Heart left ventricle (tissue), 16 donors: Measurements from ENCODE around the gene MAN1C1. TPM values are rescaled to one million over a fixed set of nuclear protein-coding genes. Genes with fewer than 3 reads are reported as not detected.

Source experiments
- ATAC-seq, 4 donors: fragments of 200-7000 bp; cut with Tn5 transposase; one replicate each; pipeline ENCODE4 v1.9.1; 2020 to 2022; ENCODE audit warnings: moderate library complexity in 4 of 4, mild to moderate bottlenecking in 3 of 4, moderate number of reproducible peaks in 1 of 4
- DNase-seq, 5 donors: peaks; one replicate each; pipeline ENCODE4 v3.0.0-alpha.2; 2020
- H3K27ac ChIP-seq, 12 donors: fragments of 200-600 bp; sonication (generic) in 4 of 12; one replicate each; pipeline versions ENCODE4 v1.5.0 to v1.8.0; 2016 to 2022; ENCODE audit warnings: mild to moderate bottlenecking in 2 of 12
- H3K27me3 ChIP-seq, 9 donors: fragments of 200-600 bp; sonication (generic) in 2 of 9; one replicate each; pipeline versions ENCODE4 v1.5.1 to v1.8.0; 2016 to 2022; ENCODE audit warnings: mild to moderate bottlenecking in 3 of 9
- H3K36me3 ChIP-seq, 9 donors: fragments of 200-600 bp; sonication (generic) in 2 of 9; one replicate each; pipeline versions ENCODE4 v1.5.0 to v1.8.0; 2018 to 2022; ENCODE audit warnings: mild to moderate bottlenecking in 2 of 9
- H3K4me1 ChIP-seq, 12 donors: fragments of 200-600 bp; sonication (generic) in 4 of 12; one replicate each; pipeline versions ENCODE4 v1.5.0 to v1.8.0; 2016 to 2022; ENCODE audit warnings: mild to moderate bottlenecking in 3 of 12
- H3K4me3 ChIP-seq, 12 donors: fragments of 200-600 bp; sonication (generic) in 4 of 12; one replicate each; pipeline versions ENCODE4 v1.5.0 to v1.8.0; 2017 to 2022; ENCODE audit warnings: mild to moderate bottlenecking in 9 of 12, moderate library complexity in 4 of 12
- H3K9me3 ChIP-seq, 12 donors: fragments of 200-600 bp; sonication (generic) in 4 of 12; one replicate each; pipeline versions ENCODE4 v1.5.0 to v1.8.0; 2016 to 2022; ENCODE audit warnings: mild to moderate bottlenecking in 1 of 12
- POLR2A ChIP-seq, 2 donors: fragments of 450-650 bp; IDR thresholded peaks; one replicate each; pipeline ENCODE4 v1.6.1; 2017; ENCODE audit warnings: antibody characterized with exemption in 2 of 2, mild to moderate bottlenecking in 2 of 2, moderate library complexity in 2 of 2
- WGBS, 4 donors: extraction: QIAGEN DNeasy Blood & Tissue Kit in 2 of 4; methylation state at CpG; one replicate each; pipeline versions ENCODE4 v1.1.5 to v1.1.7; 2013 to 2018; 5-methylcytosine and 5-hydroxymethylcytosine counted together
- intact Hi-C, 10 donors: fragments of 100-400 bp; cut with DNase I; formaldehyde crosslinking; loops; one replicate each; pipeline versions ENCODE4 v1.11.1 to v1.14.2; 2022
- polyA plus RNA-seq, 2 donors: library from polyadenylated mRNA; stranded (reverse); fragments of 200-250 nt; gene quantifications; one replicate each; pipeline ENCODE4 v1.2.3, GENCODE V29; 2013
- total RNA-seq, 9 donors: library from RNA; depleted of rRNA in 2 of 9; stranded (reverse); fragments of >200 nt in 2 of 9; fragmentation: NEBNext Ultra II Directional in 3 of 9; extraction: Animal tissue kit (Norgen Biotek cat#: 25700) in 3 of 9; gene quantifications; one replicate each; pipeline versions ENCODE4 v1.1.0 to v1.2.4, GENCODE V29; 2016 to 2023
- TF ChIP-seq, protein P1 (sequence below), 12 donors: fragments of 200-600 bp; sonication (generic) in 4 of 12; IDR thresholded peaks; one replicate each; pipeline versions ENCODE4 v1.5.0 to v1.8.0; 2018 to 2022; ENCODE audit warnings: antibody characterized with exemption in 12 of 12, mild to moderate bottlenecking in 5 of 12
- donor health status: ischemic (EF 13 %, LVEDD 7.1; RV severe dilation, severe dysfunction).
- donor health status: healthy with polysubstance abuse.
- donor health status: DM: no; HTN: yes; CAD: no.
- donor health status: DM: no; HTN: no; CAD: no.
- donor health status: ischemic (EF 25% LVEDD 6.9; RV normal size, moderate dysfunction).
- donor health status: ischemic (EF 25% LVEDD 5.7; RV mildly dilated, moderate dysfunction).
- donor health status: healthy.
- donor health status: DM: yes; HTN: yes; CAD: no.
- donor health status: ischemic (EF 35%, LVEDD 5.7; RV mildly dilated, moderate dysfunction).
- donor health status: nonischemic (EF 11% LVEDD 7.7; RV severe dilation, severe dysfunction).
- donor health status: DM: yes; HTN: yes; CAD: no.
- donor health status: PGD.
- donor health status: ischemic (EF 29% LVEDD 5.4; RV normal size, mild dysfunction).
- donor health status: nonischemic (EF 23%, LVEDD 6.1; RV moderate dilation, normal function).

Gene MAN1C1
- total and polyA plus RNA-seq, 11 donors, result 7.7 to 25.7 (median 14.7) TPM

DNA sequence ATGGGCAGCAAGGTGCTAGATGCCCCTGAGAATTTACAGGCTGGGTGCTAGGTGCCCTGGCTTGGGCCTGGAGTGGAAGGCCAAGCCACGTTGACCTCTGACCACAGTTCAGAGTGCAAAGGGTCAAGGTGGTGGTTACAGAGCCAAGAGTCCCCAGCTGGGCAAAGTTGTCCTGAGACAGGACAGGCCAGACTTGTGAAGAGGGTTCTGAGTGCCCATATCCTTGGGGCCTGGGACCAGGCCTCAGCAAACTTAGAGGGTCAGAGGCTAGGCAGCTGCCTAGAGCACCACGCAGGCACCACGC, 164.5 kb downstream of the MAN1C1 start:
- H3K9me3 ChIP-seq, result no peaks in the 10 kb centered on the region
- peaks cover 0 to 21% (median 9%) of the 10 kb centered on the region in 12 donors for H3K4me1 ChIP-seq
- 75 to 90% (median 81%) methylated on average over 2 to 3 of the region's 3 CpGs for WGBS, 4 donors
- ATAC-seq (no peak), DNase-seq (no peak)
- intact Hi-C loops, result no loop called here
- peaks cover 0 to 24% (median 8%) of the 10 kb centered on the region in 9 donors for H3K36me3 ChIP-seq
- no peak overlapping the region for H3K4me3 ChIP-seq
- H3K27ac ChIP-seq, result no peak overlapping the region
- H3K27me3 ChIP-seq, result no peaks in the 10 kb centered on the region
- no peak for TF ChIP-seq POLR2A (IDR thresholded peaks at IDR 0.05)
- TF ChIP-seq, protein P1, sequence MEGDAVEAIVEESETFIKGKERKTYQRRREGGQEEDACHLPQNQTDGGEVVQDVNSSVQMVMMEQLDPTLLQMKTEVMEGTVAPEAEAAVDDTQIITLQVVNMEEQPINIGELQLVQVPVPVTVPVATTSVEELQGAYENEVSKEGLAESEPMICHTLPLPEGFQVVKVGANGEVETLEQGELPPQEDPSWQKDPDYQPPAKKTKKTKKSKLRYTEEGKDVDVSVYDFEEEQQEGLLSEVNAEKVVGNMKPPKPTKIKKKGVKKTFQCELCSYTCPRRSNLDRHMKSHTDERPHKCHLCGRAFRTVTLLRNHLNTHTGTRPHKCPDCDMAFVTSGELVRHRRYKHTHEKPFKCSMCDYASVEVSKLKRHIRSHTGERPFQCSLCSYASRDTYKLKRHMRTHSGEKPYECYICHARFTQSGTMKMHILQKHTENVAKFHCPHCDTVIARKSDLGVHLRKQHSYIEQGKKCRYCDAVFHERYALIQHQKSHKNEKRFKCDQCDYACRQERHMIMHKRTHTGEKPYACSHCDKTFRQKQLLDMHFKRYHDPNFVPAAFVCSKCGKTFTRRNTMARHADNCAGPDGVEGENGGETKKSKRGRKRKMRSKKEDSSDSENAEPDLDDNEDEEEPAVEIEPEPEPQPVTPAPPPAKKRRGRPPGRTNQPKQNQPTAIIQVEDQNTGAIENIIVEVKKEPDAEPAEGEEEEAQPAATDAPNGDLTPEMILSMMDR (IDR thresholded peaks at IDR 0.05), result no peak

DNA sequence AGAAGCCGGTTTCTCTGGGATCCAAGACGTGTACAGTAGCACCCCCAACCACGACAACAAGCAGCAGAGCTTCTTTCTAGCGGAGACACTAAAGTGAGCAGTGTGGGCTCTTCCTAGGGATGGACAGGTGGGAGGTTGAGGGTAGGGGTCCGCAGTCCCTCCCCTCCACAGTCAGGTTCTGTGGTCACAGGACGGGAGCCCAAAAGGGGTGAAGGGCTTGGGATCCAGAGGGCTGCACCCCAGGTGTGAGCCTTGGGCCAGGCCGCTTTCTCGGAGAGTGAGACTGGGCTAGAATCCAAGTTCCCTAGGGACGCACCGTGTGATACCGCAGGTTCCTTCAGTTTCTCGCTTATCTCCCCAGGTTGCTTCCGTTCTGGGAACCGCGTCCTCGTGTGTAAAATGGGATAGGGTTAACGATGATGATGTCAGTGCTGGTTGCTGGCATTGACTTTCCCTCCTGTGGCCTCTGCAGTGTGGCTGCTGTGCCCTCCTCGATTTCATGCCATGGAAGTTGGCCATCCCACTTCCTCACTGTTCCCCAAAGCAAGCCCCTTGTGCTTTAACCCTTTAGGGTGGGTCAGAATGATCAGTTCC, 166.1 kb downstream of the MAN1C1 start:
- WGBS, 4 donors, result 60 to 72% (median 67%) methylated on average over 18 of the region's 18 CpGs
- DNase-seq, result no peak
- intact Hi-C loops, result no loop called here
- peaks cover 0 to 17% (median 6%) of the 10 kb centered on the region in 9 donors for H3K36me3 ChIP-seq
- ATAC-seq, result no peak
- no peak overlapping the region for H3K27ac ChIP-seq
- no peaks in the 10 kb centered on the region for H3K27me3 ChIP-seq
- TF ChIP-seq, protein P1 (IDR thresholded peaks at IDR 0.05), result no peak
- TF ChIP-seq POLR2A (IDR thresholded peaks at IDR 0.05), result no peak
- no peaks in the 10 kb centered on the region for H3K9me3 ChIP-seq
- no peak overlapping the region for H3K4me3 ChIP-seq
- H3K4me1 ChIP-seq, result peaks cover 0 to 28% (median 13%) of the 10 kb centered on the region in 12 donors

DNA sequence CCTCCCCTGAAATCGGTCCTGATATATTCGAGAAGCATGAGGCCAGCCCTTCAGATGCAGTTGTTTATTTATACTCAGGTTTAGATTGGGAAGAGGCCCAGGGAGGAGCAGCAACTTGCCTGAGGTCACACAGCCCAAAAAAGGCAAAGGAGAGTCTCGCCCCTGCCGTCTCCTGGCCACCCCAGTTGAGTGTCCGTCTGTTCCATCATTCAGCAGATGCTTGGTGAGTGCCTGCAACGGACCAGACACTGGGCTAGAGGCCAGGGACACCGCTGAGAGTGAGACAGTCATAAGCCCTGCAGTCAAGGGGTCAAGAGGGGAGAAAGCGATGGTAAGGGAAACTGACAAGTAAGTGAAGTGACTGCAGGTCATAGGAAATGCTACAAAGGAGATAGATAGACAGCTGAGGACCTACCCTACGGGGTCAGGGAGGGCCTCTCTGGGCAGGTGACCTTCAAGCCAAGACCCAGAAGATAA, 168.0 kb downstream of the MAN1C1 start:
- intact Hi-C loops, result no loop called here
- peak; percentile 81 to 86 (median 85) for ATAC-seq

DNA sequence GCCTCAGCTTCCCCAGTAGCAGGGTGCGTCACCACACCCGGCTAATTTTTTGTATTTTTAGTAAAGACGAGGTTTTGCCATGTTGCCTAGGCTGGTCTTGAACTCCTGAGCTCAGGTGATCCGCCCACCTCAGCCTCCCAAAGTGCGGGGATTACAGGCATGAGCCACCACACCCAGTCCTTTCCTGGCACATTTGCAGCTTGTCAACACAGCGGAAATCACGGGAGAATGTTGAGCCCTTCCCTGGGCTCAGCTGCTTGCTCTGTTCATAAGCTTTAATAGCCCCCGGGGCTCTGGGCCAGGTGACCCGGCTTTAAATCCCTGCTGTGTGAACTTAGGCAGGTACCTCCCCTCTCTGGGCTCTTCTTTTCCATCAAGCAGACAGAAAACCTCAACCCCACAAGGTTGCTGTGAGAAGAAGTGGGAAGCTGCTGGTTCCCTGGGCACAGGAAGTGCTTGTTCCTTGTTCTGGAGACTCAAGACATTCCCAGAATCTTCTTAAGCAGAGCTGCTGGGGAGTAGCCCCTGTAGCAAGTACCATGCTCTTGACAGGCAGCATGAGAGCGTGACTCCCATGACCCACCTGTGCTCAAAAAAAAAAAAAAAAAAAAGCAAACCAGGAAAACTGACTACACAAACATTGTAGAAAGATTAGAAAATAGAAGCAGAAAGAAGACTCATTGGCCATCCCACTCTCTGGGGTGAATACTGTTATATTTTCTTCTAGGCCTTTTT, 168.9 kb downstream of the MAN1C1 start:
- ATAC-seq, result no peak
- H3K4me3 ChIP-seq, result no peak overlapping the region
- peak overlapping the region in 7 of 12 donors; percentile 4 to 64 (median 31) for H3K27ac ChIP-seq
- H3K36me3 ChIP-seq, result peaks cover 0 to 13% (median 0%) of the 10 kb centered on the region in 9 donors
- intact Hi-C loops, result no loop called here
- DNase-seq, result no peak
- 74 to 82% (median 80%) methylated on average over 10 of the region's 10 CpGs for WGBS, 4 donors
- no peaks in the 10 kb centered on the region for H3K9me3 ChIP-seq
- TF ChIP-seq POLR2A (IDR thresholded peaks at IDR 0.05), result no peak
- TF ChIP-seq, protein P1 (IDR thresholded peaks at IDR 0.05), result no peak
- no peaks in the 10 kb centered on the region for H3K27me3 ChIP-seq
- peaks cover 0 to 28% (median 13%) of the 10 kb centered on the region in 12 donors for H3K4me1 ChIP-seq

More for the DNA sequence above, 168.0 kb downstream of the MAN1C1 start:
- WGBS, 4 donors, result 39 to 55% (median 47%) methylated on average over 9 of the region's 9 CpGs
- H3K36me3 ChIP-seq, result peaks cover 0 to 13% (median 0%) of the 10 kb centered on the region in 9 donors
- no peak overlapping the region for H3K4me3 ChIP-seq
- peak overlapping the region in 9 of 12 donors; percentile 21 to 64 (median 31) for H3K27ac ChIP-seq
- peaks cover 0 to 28% (median 13%) of the 10 kb centered on the region in 12 donors for H3K4me1 ChIP-seq
- peak; percentile 64 to 89 (median 82) for DNase-seq
- no peak for TF ChIP-seq POLR2A (IDR thresholded peaks at IDR 0.05)
- TF ChIP-seq, protein P1 (IDR thresholded peaks at IDR 0.05), result no peak
- H3K27me3 ChIP-seq, result no peaks in the 10 kb centered on the region
- H3K9me3 ChIP-seq, result no peaks in the 10 kb centered on the region
